Measurements from ENCODE around the gene SMTNL2.
"Not testable (repeated sequence)": the region's sequence is repeated elsewhere in the genome, so short reads cannot be mapped to it uniquely, and the experiment has no call there.

Gene SMTNL2

DNA sequence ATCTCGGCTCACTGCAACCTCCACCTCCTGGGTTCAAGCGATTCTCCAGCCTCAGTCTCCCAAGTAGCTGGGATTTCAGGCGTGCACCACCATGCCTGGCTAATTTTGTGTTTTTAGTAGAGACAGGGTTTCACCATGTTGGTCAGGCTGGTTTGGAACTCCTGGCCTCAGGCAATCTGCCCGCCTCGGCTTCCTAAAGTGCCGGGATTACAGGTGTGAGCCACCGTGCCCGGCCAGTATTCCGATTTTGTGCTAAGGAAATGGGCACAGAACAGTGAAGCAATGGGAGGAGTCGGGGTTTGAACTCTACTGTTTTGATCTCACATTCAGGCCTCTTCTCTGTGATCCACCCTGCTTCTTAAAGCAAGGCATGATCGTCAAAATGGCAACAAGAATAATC lies 20.4 kb downstream of the SMTNL2 start:
- not testable (repeated sequence) for DNase-seq

DNA sequence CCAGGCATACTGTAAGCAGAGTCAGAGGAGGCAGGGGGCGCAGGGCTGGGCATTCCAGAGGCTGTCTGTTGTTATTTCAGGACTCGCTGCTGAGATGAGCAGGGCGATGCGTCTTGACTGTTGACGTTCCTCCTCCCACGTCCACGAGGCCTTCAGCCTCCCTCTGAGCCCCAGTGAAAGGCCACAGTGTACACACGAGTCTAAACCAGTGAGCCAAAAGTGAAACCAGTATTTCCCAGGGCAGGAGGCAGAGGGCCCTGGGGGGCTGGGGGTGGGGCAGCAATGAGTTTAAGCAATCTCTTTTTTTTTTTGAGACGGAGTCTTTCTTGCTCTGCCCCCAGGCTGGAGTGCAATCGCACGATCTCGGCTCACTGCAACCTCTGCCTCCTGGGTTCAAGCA lies 21.5 kb downstream of the SMTNL2 start:
- no peak for DNase-seq

DNA sequence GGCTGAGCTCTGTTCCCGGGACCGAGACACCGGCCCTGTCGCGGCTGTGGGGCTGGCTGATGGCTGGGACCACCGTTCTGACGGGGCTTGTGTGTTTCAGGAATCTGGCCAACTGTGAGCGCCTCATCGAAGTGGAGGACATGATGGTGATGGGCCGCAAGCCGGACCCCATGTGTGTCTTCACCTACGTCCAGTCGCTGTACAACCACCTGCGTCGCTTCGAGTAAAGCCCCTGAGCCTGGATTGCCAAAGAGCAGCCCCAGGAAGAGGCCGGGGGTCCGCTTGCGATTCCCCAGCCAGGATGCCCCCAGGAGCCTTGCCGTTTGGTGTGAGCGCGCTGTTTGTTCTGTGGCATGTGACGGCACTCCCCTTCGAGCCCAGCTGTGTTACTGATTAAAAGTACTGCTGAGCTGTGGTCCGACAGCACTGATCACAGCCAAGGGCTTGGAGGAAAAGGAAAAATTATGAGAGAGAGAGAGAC lies 23.0 kb downstream of the SMTNL2 start:
- no peak for DNase-seq

DNA sequence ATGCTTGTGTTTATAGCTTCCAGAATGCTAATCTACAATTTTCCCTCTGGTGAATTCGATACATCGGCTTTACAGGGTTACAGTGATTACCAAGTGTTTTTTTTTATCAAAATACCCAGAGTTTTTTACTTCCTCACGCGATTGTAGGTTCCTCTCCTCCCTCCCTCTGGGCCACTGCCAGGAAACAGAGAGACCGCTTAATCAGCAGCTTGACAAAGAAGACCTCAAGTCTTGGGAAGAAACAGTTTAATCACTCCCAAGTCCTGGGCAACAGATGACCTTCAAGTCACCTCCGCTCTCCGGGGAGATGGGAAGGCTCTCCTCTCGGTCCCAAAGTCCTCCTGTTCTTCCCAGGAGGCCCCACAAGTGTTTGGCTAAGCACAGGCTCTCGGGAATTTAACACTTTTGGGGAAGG lies 23.5 kb downstream of the SMTNL2 start:
- DNase-seq = no peak

DNA sequence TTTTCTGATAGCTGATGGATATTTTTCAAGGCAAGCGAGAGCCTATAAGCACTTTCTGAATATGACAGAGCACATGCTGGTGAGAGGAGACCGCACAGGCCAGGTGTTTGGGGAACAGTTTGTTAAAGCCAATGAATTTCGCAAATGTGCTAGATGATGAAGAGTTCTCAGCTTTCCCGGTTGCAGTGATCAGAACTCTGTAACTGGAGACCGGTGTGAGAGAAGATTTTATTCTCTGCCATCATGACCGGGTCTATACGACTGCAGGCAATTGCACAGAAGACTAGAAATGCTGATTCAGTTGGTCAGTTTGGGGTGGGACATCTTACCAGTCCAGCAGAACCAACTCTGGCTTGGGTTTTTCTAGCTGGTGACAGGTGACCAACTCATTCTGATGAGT lies 25.4 kb downstream of the SMTNL2 start:
- no peak for DNase-seq

DNA sequence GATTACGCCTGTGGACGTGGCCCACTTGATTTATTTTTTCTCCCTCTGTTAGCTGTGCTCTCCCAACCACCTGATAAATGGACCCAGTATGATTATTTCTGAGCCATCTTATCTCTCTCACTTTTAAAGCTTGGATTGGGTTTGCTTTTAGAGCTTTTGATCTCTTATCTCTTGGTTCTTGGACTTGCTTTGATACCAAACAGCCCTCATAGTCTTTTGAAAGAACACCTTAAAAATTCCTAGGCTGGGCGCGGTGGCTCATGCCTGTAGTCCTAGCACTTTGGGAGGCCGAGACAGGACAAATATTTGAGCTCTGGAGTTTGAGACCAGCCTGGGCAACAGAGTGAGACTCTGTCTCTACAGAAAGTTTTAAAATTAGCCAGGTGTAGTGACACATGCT lies 25.8 kb downstream of the SMTNL2 start:
- no peak for DNase-seq

DNA sequence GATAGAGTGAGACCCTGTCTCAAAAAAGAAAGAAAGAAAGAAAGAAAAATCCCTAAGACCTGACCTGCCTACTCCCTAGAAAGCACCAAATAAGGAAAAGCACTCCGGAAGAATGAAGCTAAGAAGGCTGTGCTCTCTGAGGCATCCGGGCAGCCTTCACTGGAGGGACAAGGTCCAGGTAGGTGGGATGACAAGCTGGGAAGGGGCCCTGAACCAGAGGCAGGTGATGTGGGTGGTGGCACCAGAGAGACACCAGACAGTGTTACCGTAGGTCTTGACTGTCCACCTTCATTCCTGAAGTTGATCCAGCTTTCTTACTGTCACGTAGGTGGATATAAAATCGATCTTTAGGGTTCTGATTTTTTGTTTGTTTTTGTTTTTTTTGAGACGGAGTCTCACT lies 26.3 kb downstream of the SMTNL2 start:
- DNase-seq = no peak

DNA sequence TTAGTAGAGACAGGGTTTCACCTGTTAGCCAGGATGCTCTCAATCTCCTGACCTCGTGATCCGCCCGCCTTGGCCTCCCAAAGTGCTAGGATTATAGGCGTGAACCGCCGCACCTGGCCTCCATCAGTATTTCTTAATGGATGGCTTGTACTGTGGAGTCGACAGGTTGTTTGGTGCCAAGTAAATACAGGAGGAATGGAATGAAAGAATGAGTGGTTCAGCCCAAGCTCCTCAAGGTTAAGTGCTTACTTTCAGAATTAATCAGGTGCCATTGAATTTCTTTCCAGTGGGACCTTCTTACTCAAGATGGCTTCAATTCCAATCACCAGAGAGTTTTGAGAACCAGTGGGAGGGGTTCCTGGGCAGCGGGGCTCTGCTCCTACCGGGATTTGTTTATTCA lies 32.1 kb downstream of the SMTNL2 start:
- DNase-seq = no peak

DNA sequence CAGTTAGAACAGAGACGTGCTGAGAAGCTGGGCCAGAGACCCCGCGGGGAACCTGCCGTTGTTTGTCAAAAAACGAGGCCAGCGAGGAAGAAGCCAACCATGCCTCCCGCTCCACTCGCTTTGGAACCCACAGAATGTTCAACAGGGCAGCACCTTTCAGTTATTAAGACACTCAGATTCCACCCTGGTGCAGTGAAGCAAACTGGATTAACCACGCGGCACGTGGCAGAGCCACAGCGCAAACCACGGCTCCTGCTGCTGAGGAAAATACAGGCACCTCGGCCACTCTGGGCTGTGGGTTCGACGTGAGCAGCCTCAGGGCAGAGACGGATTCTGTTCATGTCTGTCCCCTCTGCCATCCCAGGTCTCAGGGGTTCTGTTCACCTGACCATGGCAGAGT lies 32.8 kb downstream of the SMTNL2 start:
- no peak for DNase-seq

DNA sequence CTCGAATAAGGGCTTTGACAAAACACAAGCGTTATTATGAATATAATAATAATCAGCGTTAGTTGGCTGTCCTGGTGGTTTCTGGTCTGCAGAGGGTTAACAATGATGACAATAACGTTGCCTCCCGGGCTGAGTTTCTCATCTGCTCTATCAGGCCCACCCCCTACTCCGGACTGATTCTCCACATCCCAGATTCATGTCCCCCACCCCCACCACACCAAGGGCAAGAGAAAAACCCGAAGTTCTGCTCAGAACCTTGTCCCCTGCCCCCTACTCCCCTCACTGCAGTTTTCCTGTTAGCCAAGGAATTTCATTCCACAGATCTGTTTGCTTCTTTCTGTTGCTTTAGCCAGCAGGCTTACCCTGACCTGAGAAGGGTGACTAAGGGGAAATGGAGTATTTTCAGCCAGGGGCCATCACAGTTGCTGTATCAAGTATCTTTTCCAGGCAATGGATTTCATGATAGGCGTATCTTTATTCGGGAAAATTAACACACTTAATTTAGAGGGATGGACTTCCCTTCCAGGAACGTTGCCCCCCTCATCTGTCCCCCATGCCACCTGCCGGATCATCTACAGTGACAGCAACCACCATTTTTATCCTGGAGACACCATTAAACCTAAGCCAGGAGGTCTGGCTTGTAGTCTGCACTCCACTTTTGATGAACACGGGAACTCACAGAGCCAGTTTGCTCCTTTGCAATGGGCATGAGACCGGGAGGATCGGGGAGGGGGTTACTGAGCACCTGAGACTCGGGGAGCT lies 33.4 kb downstream of the SMTNL2 start:
- DNase-seq = no peak

DNA sequence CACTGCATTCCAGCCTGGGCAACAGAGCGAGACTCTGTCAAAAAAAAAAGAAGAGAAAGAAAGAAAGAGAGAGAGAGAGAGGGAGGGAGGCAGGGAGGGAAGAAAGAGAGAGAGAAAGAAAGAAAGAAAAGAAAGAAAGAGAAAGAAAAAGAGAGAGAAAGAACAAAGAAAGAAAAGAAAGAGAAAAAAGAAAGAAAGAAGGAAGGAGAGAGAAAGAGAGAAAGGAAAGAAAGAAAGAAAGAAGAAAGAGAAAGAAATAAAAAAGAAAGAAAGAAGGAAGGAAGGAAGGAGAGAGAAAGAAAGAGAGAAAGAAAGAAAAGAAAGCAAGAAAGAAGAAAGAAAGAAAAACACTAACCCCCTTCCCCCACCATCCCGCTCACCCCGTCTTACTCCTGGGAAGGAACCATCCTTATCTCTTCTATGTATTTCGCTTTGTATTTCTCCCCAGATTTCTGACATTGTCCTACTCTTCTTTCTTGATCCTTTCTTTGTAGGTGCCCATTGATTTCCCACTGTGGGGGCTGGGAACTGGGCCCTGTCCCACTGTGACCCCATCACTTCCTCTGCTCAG lies 36.3 kb downstream of the SMTNL2 start:
- no peak for DNase-seq

DNA sequence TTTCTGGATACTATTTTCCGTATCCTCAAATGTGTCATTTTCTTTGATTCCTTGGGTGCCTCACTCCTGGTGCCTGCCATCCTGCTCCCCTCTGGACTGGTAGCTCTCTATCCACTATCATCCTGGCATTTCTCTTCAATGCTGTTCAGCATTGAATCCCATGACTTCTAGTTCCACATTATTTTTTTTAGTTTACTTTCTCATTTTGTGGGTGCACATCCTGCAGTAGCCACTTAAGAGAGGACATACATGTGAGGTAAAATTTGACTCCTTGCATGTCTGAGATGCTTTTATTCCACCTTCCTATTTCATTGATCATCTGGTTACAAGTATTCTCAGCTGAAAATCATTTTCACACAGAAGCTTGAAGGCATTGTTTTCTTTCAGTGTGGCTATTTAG lies 38.0 kb downstream of the SMTNL2 start:
- DNase-seq = no peak

DNA sequence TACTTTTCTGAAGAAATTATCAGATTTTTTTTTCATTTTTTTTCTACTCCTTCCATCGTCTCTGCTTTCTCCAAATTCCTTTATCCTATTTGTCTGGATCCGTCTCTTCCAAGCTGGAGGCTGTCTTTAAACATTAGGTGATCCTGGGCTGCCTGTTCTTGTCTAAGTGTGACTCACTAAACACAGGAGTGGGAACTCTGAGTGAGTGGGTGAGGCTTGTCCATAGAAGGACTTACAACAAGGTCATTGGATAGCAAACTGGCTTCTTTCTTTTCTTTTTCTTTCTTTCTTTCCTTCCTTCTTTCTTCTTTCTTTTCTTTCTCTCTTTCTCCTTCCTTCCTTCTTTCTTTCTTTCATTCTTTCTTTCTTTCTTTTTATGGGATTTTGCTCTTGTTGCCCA lies 38.9 kb downstream of the SMTNL2 start:
- DNase-seq = no peak

DNA sequence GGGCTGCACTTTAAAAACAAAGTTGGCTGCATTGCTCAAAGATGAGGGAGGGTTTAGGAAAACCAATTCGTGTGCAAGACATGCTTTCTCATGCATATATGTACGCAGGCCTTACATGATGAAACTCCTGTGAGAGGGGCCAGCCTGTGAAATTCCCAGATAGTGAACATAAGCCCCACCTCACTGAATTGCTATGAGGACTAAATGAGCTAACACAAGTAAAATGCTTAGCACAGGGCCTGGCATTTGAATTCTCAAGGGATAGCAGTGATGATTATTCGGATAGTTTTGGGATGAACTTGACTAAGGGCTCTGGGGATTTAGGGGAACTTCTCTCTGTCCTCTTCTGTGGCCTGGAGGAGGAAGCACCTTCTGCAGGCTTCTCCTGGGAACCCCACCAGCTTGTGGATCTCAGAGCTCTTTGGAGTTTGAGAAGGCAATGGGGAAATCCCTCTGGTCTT lies 40.2 kb downstream of the SMTNL2 start:
- not testable (repeated sequence) for DNase-seq

DNA sequence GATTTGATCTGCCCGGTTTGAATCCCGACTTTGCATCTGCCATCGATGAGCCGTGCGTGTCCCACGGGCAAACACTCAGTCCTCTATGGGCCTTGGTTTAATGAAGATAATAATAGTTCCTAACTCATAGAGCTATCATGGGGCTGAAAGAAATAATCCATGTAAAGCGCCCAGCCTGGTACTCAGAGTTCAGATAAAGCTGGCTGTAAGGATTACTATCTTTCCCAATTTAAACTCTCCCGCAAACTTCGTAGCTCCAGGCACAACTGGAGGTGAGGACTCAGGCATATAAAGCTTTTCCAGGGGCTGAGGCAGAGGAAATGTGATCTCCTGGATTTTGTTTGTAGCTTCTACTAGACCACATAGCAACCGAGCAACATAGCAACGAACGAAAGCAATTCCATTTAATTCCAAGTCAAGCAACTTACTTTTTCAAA lies 40.9 kb downstream of the SMTNL2 start:
- DNase-seq = no peak

DNA sequence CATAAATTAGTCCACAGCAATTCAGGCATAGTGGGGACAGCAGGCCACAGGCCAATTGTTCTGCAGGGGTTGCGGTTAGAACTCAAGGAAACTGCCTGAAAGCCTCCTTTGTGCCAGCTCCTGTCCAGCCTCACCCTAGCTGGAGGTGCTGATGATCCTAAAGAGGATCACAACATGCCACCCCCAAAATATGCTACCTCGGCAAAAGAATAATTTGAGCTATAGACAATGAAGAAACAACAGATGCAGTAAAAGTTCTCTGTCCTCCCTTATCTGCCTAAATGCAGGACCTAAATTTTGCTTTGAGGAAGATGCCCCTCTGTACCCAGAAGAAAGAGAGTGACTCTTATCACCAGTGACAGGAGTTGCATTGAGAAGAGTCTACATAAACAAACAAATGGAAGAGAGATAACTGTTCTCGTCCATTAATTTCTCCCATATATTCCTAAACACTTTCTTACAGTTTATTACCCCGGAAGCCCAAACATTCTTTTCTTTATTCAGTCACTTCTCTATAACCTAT lies 42.5 kb downstream of the SMTNL2 start:
- DNase-seq = no peak

DNA sequence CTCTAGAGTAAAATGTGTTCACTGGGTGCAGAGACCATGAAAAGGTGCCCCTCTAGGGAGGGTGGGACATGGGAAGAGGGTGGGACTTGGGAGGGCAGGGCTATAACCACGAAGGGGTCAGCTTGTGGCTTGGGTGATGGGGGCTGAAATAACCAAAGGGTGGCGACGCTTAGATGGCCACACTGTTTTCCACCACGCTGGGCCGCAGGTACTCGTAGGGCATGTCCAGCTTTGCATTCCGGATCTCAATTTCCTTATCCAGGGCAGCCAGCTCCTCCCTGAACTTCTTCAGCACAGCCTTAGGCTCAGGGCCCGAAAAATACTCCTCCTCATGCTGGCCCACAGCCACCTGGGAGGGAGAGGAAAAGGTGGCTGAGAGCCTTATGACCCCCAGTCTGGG lies 47.1 kb downstream of the SMTNL2 start:
- DNase-seq = no peak

DNA sequence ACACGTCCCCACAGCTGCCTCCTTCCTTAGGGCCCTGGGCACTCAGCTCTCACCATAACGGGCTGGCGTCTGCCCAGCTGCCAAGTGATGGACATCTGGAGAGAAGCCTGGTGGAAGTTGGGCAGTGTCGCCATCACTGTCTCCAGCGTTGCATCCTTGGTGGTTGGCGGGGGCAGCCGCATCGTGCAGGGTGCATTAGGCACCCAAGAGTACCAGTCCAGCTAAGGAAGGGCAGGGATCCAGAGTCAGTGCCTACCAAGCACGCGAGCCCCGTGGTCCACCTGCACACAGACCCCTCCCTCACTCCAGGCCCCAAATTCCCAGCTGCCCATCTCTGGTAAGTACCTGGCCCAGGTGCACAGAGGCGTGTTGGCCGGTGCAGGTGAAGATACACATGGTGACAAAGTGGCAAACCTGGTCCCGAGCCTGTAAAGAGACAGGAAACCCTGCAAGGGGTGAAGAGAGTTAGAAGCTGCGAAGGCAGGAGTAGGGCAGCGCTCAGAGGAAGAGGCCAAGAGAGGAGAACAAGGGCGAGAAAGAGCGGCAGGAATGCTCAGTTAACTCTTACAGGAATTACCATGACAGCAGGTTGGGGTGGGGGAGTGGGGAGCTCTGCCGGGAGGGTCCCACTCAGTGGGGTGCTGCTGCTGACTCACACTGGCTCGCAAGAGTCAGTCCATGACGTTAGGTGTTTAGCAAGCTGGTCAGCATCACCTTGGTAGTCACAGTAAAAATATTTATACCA lies 47.7 kb downstream of the SMTNL2 start:
- no peak for DNase-seq

DNA sequence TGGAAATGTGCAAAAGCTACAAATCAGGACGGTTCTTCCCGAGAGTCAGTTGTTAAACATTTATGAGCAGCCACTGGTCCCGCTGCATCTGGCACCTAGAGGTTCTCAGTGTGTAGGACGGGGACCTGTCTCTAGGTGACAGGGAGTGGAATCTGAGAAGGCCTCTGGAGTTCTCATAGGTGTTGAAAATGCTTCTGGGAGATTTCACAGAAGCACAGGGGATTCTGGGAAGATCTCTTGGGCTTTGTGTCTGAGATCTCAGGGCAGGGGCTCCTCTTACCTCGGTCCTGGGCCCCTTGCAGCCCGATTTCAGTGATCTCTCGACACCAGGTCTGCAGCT lies 48.2 kb downstream of the SMTNL2 start:
- no peak for DNase-seq

DNA sequence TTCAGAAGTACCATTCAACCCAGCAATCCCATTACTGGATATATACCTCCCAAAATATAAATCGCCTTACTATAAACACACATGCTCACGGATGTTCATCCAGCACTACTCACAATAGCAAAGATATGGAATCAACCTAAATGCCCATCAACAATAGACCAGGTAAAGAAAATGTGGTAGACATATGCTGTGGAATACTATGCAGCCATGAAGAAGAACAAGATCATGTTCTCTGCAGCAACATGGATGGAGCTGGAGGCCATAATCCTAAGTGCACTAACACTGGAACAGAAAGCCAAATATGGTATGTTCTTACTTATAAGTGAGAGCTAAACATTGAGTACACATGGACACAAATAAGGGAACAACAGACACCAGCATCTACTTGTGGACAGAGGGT lies 49.3 kb downstream of the SMTNL2 start:
- DNase-seq = no peak

DNA sequence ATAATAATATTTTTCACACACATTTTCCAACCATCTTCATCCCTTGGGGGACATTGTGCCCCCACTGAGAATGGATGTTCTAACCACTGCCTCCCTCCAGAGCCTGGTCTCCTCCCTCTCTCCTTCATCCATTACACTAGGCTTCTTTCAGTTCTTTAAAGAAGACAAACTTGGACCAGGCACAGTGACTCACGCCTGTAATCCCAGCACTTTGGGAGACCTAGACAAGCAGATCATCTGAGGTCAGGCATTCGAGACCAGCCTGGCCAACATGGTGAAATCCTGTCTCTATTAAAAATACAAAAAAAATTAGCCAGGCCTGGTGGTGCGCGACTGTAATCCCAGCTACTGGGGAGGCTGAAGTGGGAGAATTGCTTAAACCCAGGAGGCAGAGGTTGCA lies 50.6 kb downstream of the SMTNL2 start:
- no peak for DNase-seq

DNA sequence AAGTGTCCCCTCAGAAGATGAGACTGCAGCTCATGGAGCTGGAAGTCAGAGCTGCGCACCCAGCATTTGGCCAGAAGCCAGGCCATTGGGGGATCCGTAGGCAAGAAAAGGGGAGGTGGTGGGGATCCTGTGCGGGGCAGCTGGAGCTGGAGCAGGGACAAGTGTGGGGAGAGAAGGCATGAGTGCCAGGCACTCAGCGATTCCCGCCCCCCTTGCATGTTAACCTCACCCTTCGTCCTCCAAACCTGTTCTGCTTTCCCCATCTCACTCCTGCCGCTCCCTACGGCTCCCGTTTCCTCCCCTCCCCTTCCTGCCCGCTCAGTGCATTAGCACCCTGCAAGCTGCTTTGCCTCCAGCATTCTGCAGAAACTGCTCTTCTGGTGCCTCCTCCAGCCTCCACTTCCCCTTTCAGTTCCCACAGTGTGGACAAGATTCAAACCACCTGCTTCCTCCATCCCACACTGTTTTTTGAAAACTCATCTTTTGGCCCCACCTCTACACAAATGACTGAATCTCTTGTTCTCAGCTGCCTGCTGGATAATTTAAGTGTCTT lies 51.6 kb downstream of the SMTNL2 start:
- no peak for DNase-seq

DNA sequence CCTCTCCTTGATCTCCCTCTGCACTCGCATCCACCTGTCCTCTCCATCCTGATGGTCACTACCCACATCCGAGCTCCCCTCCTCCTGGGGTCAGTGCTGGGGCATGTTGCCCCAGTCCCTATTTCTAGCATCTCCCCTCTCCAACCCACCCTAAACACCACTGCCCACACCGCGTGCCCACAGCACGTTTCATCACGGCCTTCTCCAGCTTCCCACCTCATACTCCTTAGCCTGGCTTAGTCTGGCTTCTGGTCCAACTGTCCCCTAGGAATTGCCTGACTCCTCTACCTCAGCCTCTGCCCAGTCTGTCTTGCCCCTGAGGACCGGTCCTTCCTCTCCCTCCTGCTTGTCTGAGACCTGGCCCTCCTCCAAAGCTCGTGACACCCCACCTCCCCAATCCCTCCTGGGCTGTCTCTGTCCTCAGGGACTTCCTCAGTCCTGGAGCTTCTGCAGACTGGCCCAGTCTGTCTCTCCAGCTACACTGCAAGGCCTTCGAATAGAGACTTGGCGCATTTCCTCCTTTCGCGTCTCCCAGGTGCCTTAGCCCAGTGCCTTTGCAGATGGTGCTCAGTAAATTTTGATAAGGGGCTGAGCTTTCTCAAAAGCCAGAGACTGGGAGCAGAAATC lies 52.3 kb downstream of the SMTNL2 start:
- no peak for DNase-seq
